HepG2 (cell line): Measurements from ENCODE around the gene GSTM2. TPM values are rescaled to one million over a fixed set of nuclear protein-coding genes. Genes with fewer than 3 reads are reported as not detected.

Source experiments
- ARNT2 ChIP-seq: sonication (generic); formaldehyde crosslinking; IDR thresholded peaks from 2 replicates; pipeline ENCODE4 v1.8.0; 2022; ENCODE audit warnings: mild to moderate bottlenecking, low read depth, missing genetic modification reagents, moderate library complexity
- ASH2L ChIP-seq: fragments of 300-600, 200-600 bp; sonication (generic); IDR thresholded peaks from 2 replicates; pipeline ENCODE4 v1.7.0; 2017; ENCODE audit warnings: low read depth, mild to moderate bottlenecking, moderate library complexity, mixed read lengths, low read length; ENCODE audit not compliant: insufficient read length
- CCDC6 ChIP-seq: sonication (generic); formaldehyde crosslinking; IDR thresholded peaks from 2 replicates; pipeline ENCODE4 v1.8.1; 2022; ENCODE audit warnings: mild to moderate bottlenecking, missing genetic modification reagents, moderate library complexity
- EP300 ChIP-seq, 3 experiments: sonication (generic) in 1 of 3; formaldehyde crosslinking in 1 of 3; IDR thresholded peaks; 2 replicates each; pipeline versions ENCODE4 v1.5.1 to v1.6.1; 2011 to 2020; ENCODE audit warnings: low read depth in 2 of 3, low read length in 2 of 3, borderline replicate concordance in 1 of 3, improper control_type of control experiment in 1 of 3, mild to moderate bottlenecking in 1 of 3, missing genetic modification reagents in 1 of 3, moderate library complexity in 1 of 3
- HMG20A ChIP-seq: IDR thresholded peaks from 2 replicates; pipeline ENCODE4 v1.6.1; 2016; ENCODE audit warnings: borderline replicate concordance
- MEF2D ChIP-seq: sonication (generic); formaldehyde crosslinking; IDR thresholded peaks from 2 replicates; pipeline ENCODE4 v1.5.1; 2020; ENCODE audit warnings: mild to moderate bottlenecking, missing genetic modification reagents
- NFIC ChIP-seq: IDR thresholded peaks from 2 replicates; pipeline ENCODE4 v1.6.1; 2012; ENCODE audit warnings: mild to moderate bottlenecking, low read length, inconsistent platforms
- SP2 ChIP-seq: sonication (generic); formaldehyde crosslinking; IDR thresholded peaks from 2 replicates; pipeline ENCODE4 v1.5.1; 2020; ENCODE audit warnings: mild to moderate bottlenecking, missing genetic modification reagents
- SP4 ChIP-seq: sonication (generic); formaldehyde crosslinking; IDR thresholded peaks from 2 replicates; pipeline ENCODE4 v1.8.1; 2023; ENCODE audit warnings: mild to moderate bottlenecking, missing genetic modification reagents
- SRSF1 ChIP-seq: fragments of 200-400 bp; formaldehyde crosslinking; optimal IDR thresholded peaks from 2 replicates; pipeline ENCODE3; 2017; ENCODE audit warnings: mild to moderate bottlenecking, low read depth, low read length, moderate library complexity
- SSRP1 ChIP-seq: IDR thresholded peaks from 2 replicates; pipeline ENCODE4 v1.6.1; 2016; ENCODE audit warnings: control low read depth
- SUZ12 ChIP-seq: fragments of 150-350 bp; IDR thresholded peaks from 2 replicates; pipeline ENCODE4 v1.6.1; 2014; ENCODE audit warnings: low read depth, low read length
- ZNF256 ChIP-seq: sonication (generic); formaldehyde crosslinking; conservative IDR thresholded peaks from 2 replicates; pipeline ENCODE4 v1.4.0; 2020; ENCODE audit warnings: missing genetic modification reagents
- ZNF326 ChIP-seq: sonication (generic); formaldehyde crosslinking; IDR thresholded peaks from 2 replicates; pipeline ENCODE4 v1.4.0; 2020; ENCODE audit warnings: missing genetic modification reagents, borderline replicate concordance
- ZNF383 ChIP-seq: sonication (generic); formaldehyde crosslinking; IDR thresholded peaks from 2 replicates; pipeline ENCODE4 v1.4.0; 2020; ENCODE audit warnings: missing genetic modification reagents, mild to moderate bottlenecking, borderline replicate concordance
- ZNF564 ChIP-seq: sonication (generic); formaldehyde crosslinking; IDR thresholded peaks from 2 replicates; pipeline ENCODE4 v1.8.1; 2023; ENCODE audit warnings: mild to moderate bottlenecking, missing genetic modification reagents
- ZNF772 ChIP-seq: sonication (generic); formaldehyde crosslinking; IDR thresholded peaks from 2 replicates; pipeline ENCODE4 v1.5.0; 2020; ENCODE audit warnings: mild to moderate bottlenecking, missing genetic modification reagents
- ZNF788 ChIP-seq: sonication (generic); formaldehyde crosslinking; IDR thresholded peaks from 2 replicates; pipeline ENCODE4 v1.5.0; 2020; ENCODE audit warnings: mild to moderate bottlenecking, missing genetic modification reagents, borderline replicate concordance
- polyA plus RNA-seq, 8 experiments: library from polyadenylated mRNA; depleted of rRNA in 3 of 8; stranded (reverse) in 7 of 8; unstranded in 1 of 8; fragments of >200 nt; fragmentation: Illumina TruSeq in 4 of 8; extraction: Trizol in 4 of 8; gene quantifications; 2 replicates each; pipeline versions ENCODE4 v1.2.1 to v1.2.3, GENCODE V29; 2011 to 2016; ENCODE audit warnings: low read depth in 4 of 8, missing spikeins in 1 of 8, mixed read lengths in 1 of 8; ENCODE audit not compliant: insufficient read depth in 1 of 8
- total RNA-seq, 5 experiments: library from RNA; depleted of rRNA; stranded (reverse); fragments of >200 nt; fragmentation: Illumina TruSeq; extraction: Trizol; gene quantifications; 2 replicates each; pipeline ENCODE4 v1.2.3, GENCODE V29; 2016; ENCODE audit warnings: low read depth in 1 of 5
- TF ChIP-seq, protein P1 (sequence below): sonication (generic); formaldehyde crosslinking; IDR thresholded peaks from 2 replicates; pipeline ENCODE4 v1.8.0; 2022; ENCODE audit warnings: mild to moderate bottlenecking, missing genetic modification reagents
- TF ChIP-seq, protein P2 (sequence below): sonication (generic); formaldehyde crosslinking; IDR thresholded peaks from 2 replicates; pipeline ENCODE4 v1.8.0; 2022; ENCODE audit warnings: low read depth, missing genetic modification reagents
- TF ChIP-seq, protein P3 (sequence below): sonication (generic); formaldehyde crosslinking; conservative IDR thresholded peaks from 2 replicates; pipeline ENCODE4 v1.4.0; 2020; ENCODE audit warnings: missing genetic modification reagents
- TF ChIP-seq, protein P4 (sequence below): sonication (generic); formaldehyde crosslinking; IDR thresholded peaks from 2 replicates; pipeline ENCODE4 v1.5.0; 2020; ENCODE audit warnings: missing genetic modification reagents

GSTM2 gene
- total and polyA plus RNA-seq, 2 of the 13 experiments (the other 11 are each of a cell fraction or from before 2014, with no cell fraction given), result 7.0 to 15.0 TPM

DNA sequence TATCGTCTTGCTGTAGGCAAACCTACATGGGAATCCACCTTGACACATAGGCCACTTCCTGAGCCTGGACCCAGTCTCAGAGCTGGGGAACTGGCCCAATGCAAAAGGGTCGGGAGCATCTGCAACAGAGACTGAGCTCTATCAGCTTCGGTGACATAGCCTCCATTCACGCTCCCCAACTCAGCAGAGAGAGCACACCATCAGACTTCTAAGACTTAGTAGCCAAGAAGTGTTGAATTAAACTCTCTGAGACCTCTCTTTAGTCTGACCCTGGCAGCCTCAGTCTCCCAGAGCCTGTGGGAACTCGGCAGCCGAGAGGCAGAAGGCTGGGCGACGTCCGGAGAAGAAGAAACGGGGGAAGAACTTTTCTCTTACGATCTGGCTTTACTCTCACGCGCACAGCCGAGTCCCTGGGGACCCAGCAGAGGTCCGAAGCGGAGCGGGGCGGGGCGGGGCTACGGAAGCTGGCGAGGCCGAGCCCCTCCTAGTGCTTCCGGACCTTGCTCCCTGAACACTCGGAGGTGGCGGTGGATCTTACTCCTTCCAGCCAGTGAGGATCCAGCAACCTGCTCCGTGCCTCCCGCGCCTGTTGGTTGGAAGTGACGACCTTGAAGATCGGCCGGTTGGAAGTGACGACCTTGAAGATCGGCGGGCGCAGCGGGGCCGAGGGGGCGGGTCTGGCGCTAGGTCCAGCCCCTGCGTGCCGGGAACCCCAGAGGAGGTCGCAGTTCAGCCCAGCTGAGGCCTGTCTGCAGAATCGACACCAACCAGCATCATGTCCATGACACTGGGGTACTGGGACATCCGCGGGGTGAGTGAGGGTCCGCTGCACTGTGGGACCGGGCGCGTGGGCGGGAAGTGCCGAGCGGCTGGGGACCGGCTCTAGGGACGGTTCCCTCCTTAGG is 12.0 kb upstream of the GSTM2 start, which contains the start of gene GSTM4 (continued):
- TF ChIP-seq SSRP1 (CRISPR knock-in tag) (no peak), ZNF383 (CRISPR knock-in tag) (no peak), SRSF1 (peak; percentile 48), ZNF788 (CRISPR knock-in tag) (peak; percentile 77; the same call in 1 of the 2 replicates), ZNF772 (CRISPR knock-in tag) (peak; percentile 47; the same call in 1 of the 2 replicates), CCDC6 (CRISPR knock-in tag) (peak; percentile 85), SP2 (CRISPR knock-in tag) (no peak), SUZ12 (no peak), ZNF326 (CRISPR knock-in tag) (no peak), NFIC (no peak), ASH2L (peak; percentile 86), SP4 (CRISPR knock-in tag) (peak; percentile 52; the same call in 1 of the 2 replicates), EP300 (IDR thresholded peaks at IDR 0.05; ENCODE audit: low read depth in 2 of 2, low read length in 2 of 2) (no peak), EP300 (CRISPR knock-in tag; IDR thresholded peaks at IDR 0.05; ENCODE audit: borderline replicate concordance) (no peak), MEF2D (CRISPR knock-in tag) (peak; percentile 26; the same call in 1 of the 2 replicates), ARNT2 (peak; percentile 58; the same call in 1 of the 2 replicates), ZNF256 (CRISPR knock-in tag) (0 out of 2 replicates have a peak, but pooled peaks have one; percentile 54), ZNF564 (CRISPR knock-in tag) (0 out of 2 replicates have a peak, but pooled peaks have one; percentile 70), HMG20A (0 out of 2 replicates have a peak, but pooled peaks have one; percentile 53)
- TF ChIP-seq, protein P1, sequence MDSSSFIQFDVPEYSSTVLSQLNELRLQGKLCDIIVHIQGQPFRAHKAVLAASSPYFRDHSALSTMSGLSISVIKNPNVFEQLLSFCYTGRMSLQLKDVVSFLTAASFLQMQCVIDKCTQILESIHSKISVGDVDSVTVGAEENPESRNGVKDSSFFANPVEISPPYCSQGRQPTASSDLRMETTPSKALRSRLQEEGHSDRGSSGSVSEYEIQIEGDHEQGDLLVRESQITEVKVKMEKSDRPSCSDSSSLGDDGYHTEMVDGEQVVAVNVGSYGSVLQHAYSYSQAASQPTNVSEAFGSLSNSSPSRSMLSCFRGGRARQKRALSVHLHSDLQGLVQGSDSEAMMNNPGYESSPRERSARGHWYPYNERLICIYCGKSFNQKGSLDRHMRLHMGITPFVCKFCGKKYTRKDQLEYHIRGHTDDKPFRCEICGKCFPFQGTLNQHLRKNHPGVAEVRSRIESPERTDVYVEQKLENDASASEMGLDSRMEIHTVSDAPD, result no peak
- TF ChIP-seq, protein P2, sequence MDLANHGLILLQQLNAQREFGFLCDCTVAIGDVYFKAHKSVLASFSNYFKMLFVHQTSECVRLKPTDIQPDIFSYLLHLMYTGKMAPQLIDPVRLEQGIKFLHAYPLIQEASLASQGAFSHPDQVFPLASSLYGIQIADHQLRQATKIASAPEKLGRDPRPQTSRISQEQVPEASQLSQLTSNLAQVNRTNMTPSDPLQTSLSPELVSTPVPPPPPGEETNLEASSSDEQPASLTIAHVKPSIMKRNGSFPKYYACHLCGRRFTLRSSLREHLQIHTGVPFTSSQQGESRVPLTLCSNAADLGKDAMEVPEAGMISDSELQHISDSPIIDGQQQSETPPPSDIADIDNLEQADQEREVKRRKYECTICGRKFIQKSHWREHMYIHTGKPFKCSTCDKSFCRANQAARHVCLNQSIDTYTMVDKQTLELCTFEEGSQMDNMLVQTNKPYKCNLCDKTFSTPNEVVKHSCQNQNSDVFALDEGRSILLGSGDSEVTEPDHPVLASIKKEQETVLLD, result no peak; the same call in 1 of the 2 replicates
- TF ChIP-seq, protein P3, sequence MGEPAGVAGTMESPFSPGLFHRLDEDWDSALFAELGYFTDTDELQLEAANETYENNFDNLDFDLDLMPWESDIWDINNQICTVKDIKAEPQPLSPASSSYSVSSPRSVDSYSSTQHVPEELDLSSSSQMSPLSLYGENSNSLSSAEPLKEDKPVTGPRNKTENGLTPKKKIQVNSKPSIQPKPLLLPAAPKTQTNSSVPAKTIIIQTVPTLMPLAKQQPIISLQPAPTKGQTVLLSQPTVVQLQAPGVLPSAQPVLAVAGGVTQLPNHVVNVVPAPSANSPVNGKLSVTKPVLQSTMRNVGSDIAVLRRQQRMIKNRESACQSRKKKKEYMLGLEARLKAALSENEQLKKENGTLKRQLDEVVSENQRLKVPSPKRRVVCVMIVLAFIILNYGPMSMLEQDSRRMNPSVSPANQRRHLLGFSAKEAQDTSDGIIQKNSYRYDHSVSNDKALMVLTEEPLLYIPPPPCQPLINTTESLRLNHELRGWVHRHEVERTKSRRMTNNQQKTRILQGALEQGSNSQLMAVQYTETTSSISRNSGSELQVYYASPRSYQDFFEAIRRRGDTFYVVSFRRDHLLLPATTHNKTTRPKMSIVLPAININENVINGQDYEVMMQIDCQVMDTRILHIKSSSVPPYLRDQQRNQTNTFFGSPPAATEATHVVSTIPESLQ, result no peak
- TF ChIP-seq, protein P4, sequence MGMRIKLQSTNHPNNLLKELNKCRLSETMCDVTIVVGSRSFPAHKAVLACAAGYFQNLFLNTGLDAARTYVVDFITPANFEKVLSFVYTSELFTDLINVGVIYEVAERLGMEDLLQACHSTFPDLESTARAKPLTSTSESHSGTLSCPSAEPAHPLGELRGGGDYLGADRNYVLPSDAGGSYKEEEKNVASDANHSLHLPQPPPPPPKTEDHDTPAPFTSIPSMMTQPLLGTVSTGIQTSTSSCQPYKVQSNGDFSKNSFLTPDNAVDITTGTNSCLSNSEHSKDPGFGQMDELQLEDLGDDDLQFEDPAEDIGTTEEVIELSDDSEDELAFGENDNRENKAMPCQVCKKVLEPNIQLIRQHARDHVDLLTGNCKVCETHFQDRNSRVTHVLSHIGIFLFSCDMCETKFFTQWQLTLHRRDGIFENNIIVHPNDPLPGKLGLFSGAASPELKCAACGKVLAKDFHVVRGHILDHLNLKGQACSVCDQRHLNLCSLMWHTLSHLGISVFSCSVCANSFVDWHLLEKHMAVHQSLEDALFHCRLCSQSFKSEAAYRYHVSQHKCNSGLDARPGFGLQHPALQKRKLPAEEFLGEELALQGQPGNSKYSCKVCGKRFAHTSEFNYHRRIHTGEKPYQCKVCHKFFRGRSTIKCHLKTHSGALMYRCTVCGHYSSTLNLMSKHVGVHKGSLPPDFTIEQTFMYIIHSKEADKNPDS, result no peak; the same call in 1 of the 2 replicates
